ENCODE results near the gene OR4F17. TPM values are rescaled to one million over a fixed set of nuclear protein-coding genes. Genes with fewer than 3 reads are reported as not detected.
"Not testable (repeated sequence)": the region's sequence is repeated elsewhere in the genome, so short reads cannot be mapped to it uniquely, and the experiment has no call there.

OR4F17 gene, protein sequence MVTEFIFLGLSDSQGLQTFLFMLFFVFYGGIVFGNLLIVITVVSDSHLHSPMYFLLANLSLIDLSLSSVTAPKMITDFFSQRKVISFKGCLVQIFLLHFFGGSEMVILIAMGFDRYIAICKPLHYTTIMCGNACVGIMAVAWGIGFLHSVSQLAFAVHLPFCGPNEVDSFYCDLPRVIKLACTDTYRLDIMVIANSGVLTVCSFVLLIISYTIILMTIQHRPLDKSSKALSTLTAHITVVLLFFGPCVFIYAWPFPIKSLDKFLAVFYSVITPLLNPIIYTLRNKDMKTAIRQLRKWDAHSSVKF
- 1 to 10 TPM in 2 of 8 experiments, under 1 TPM in 3, not detected in 3; 0.18 to 1.0 (median 0.71) TPM for total RNA-seq

DNA sequence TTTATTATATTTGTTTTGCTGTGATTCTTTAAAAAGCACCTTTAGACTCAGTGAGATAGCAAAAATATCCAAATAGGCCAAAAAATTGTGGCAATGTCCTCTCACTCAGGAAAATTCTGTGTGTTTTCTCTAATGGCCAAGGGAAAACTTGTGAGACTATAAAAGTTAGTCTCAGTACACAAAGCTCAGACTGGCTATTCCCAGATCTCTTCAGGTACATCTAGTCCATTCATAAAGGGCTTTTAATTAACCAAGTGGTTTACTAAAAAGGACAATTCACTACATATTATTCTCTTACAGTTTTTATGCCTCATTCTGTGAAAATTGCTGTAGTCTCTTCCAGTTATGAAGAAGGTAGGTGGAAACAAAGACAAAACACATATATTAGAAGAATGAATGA is at the start of gene OR4F17:
TSS of gene OR4F17 (plus strand) at position 301 of the 400 bp plus-strand sequence. CDS start 3,575 bp downstream, outside the sequence.
- H3K27ac ChIP-seq; in situ Hi-C loops (cut with MboI; ENCODE audit: low pct_unique_long_range_greater_than_20kb in 2 of 9, low sequenced_read_pairs in 9 of 9, unreplicated experiment in 9 of 9); H3K4me3 ChIP-seq; H3K4me1 ChIP-seq (replicated peaks in 1 of 2); ATAC-seq (replicated peaks in 6 of 8): not testable (repeated sequence)

DNA sequence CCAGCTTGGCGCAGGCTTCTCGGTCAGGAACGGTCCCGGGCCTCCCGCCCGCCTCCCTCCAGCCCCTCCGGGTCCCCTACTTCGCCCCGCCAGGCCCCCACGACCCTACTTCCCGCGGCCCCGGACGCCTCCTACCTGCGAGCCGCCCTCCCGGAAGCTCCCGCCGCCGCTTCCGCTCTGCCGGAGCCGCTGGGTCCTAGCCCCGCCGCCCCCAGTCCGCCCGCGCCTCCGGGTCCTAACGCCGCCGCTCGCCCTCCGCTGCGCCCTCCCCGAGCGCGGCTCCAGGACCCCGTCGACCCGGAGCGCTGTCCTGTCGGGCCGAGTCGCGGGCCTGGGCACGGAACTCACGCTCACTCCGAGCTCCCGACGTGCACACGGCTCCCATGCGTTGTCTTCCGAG is 36.1 kb upstream of the OR4F17 start:
- WGBS, 10 experiments = no CpG with 5 or more reads among the region's 54 CpGs
- in situ Hi-C loops (cut with MboI; ENCODE audit: low pct_unique_long_range_greater_than_20kb in 2 of 9, low sequenced_read_pairs in 9 of 9, unreplicated experiment in 9 of 9); H3K4me3 ChIP-seq; H3K4me1 ChIP-seq (replicated peaks in 1 of 2); H3K27ac ChIP-seq; ATAC-seq (replicated peaks in 6 of 8): not testable (repeated sequence)

DNA sequence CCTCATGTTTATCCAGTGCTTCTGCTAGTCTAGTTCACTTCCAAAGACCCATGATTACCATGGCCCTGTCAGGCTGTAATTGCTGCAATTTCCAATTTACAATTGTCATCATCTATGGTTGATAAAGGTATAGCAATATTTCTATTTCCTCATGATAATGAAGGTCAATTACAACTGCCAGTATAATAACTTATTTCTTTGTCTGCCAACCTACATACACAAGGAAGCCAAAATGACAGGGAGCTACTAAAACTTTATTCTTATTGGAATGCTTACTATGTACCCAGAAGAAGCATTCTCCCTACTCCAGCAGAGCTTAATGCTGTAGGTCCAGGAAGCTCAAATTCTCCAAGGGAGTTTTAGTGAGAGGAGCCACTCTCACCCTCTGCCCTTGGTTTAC is 24.0 kb upstream of the OR4F17 start:
- not testable (repeated sequence) for ATAC-seq (replicated peaks in 6 of 8); H3K4me1 ChIP-seq (replicated peaks in 1 of 2)

DNA sequence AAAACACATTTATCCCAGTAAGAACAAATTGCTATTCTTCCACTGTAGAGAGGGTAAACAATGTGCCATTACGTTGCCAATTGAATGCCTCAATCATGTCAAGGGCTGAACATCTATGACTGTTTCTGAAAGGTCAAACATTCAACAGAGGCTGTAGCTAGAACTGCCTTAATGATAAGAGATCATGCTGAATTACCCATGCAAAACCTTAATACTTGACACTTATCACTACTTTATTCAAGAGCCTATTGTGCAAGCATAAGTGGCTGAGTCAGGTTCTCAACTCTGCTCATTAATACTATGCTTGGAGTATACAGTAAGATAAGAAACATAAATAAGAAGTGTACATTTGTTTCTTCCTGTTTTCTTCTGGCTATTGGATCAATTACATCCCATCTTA is 23.3 kb upstream of the OR4F17 start:
- H3K4me1 ChIP-seq (replicated peaks in 1 of 2); H3K27ac ChIP-seq; in situ Hi-C loops (cut with MboI; ENCODE audit: low pct_unique_long_range_greater_than_20kb in 2 of 9, low sequenced_read_pairs in 9 of 9, unreplicated experiment in 9 of 9); H3K4me3 ChIP-seq: not testable (repeated sequence)
- no CpG with 5 or more reads among the region's 1 CpG for WGBS, 10 experiments
- ATAC-seq (replicated peaks in 6 of 8) = peak in 2 of 8 experiments; percentile 77 to 86

More for the DNA sequence above, 24.0 kb upstream of the OR4F17 start:
- H3K27ac ChIP-seq; H3K4me3 ChIP-seq; in situ Hi-C loops (cut with MboI; ENCODE audit: low pct_unique_long_range_greater_than_20kb in 2 of 9, low sequenced_read_pairs in 9 of 9, unreplicated experiment in 9 of 9): not testable (repeated sequence)

DNA sequence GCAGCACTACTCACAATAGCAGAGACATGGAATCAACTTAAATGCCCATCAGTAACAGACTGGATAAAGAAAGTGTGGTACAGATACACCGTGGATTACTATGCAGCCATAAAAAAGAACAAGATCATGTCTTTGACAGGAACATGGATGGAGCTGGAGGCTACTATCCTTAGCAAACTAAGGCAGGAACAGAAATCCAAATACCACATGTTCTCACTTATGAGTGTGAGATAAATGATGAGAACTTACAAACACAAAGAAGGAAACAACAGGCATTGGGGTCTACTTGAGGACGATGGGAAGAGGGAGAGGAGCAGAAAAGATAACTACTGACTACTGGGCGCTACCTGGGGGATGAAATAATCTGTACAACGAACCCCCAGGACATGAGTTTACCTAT is 16.2 kb upstream of the OR4F17 start:
- ATAC-seq (replicated peaks in 6 of 8); H3K4me1 ChIP-seq (replicated peaks in 1 of 2); in situ Hi-C loops (cut with MboI; ENCODE audit: low pct_unique_long_range_greater_than_20kb in 2 of 9, low sequenced_read_pairs in 9 of 9, unreplicated experiment in 9 of 9); H3K4me3 ChIP-seq; H3K27ac ChIP-seq: not testable (repeated sequence)
- WGBS, 10 experiments = 40 to 100% (median 80%) methylated on average over 1 to 2 of the region's 4 CpGs; no CpG with 5 or more reads in 5 of the 10 experiments

DNA sequence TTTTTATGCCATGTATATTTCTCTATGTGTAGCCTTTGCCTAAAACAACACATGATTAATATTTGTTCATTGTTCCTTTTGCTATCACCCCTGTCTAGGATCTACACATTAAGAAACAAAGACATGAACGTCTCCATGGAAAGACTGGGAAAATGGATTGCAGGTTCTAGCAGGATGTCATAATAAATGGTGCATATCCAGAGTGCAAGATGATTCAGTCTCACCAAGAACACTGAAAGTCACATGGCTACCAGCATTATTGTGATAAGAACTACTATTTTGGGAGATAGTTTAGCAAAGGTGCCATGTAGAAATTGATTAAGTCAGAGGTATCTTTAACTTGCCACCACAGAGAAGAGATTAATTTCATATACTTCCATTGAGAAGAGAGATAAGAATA is 12.1 kb upstream of the OR4F17 start:
- H3K27ac ChIP-seq; H3K4me3 ChIP-seq; in situ Hi-C loops (cut with MboI; ENCODE audit: low pct_unique_long_range_greater_than_20kb in 2 of 9, low sequenced_read_pairs in 9 of 9, unreplicated experiment in 9 of 9); H3K4me1 ChIP-seq (replicated peaks in 1 of 2): not testable (repeated sequence)
- peak in 2 of 8 experiments; percentile 65 to 87 for ATAC-seq (replicated peaks in 6 of 8)
- WGBS, 10 experiments = no CpG with 5 or more reads among the region's 1 CpG

DNA sequence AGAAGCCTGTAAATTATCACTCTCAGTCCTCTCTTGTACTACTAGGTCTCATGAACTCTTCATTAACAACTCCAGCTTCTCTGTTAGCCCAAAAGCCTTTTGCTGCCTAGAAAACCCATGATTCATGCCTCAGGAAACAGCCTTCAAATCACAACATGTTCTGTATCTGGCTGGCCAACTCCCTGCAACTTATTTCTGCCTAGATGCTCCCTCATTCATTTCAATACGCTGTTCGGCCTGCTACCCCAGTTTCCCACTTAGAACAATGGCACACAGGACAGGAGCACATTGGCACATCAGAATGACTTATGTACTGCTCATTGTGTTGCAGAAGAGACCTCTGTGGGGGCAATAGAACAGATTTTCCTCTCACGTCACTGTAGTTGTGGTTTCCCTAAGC is 9.3 kb upstream of the OR4F17 start:
- H3K27ac ChIP-seq; in situ Hi-C loops (cut with MboI; ENCODE audit: low pct_unique_long_range_greater_than_20kb in 2 of 9, low sequenced_read_pairs in 9 of 9, unreplicated experiment in 9 of 9); H3K4me3 ChIP-seq; H3K4me1 ChIP-seq (replicated peaks in 1 of 2): not testable (repeated sequence)
- WGBS, 10 experiments = no CpG with 5 or more reads among the region's 3 CpGs
- peak in 7 of 8 experiments; percentile 63 to 98 (median 77) for ATAC-seq (replicated peaks in 6 of 8)

DNA sequence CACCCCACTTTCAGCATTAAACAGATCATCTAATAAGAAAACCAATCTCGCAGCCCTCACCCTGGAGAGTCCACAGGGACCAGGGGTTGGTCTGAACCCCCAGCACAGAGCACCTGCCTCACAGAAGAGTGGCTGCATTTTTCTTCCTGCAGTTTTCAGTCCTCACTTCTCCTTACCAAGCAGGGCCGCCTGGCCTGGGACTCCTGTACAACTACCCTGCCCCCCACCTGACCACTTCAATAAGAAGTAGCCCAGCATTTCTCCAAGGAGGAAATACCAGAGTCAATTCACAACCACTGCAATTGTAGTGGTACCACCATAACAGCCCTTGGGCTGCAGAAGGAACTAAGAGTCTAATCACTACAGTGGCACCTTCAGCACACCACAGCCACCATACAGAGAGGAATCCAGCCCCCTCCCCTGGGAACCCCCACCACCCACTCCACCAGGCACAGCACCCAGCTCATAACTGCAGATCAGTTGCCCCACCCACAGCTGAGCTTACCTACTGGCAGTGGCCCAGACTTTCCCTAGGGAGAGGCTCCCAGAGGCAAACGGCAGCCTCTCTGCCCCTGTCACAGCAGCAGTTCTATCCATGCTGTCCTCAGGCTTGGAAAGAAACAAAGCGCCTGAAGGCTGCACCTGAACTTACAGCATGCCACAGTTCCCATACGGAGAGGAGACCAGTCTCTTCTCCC is 13.7 kb downstream of the OR4F17 start:
- H3K4me3 ChIP-seq; H3K4me1 ChIP-seq (replicated peaks in 1 of 2); H3K27ac ChIP-seq; in situ Hi-C loops (cut with MboI; ENCODE audit: low pct_unique_long_range_greater_than_20kb in 2 of 9, low sequenced_read_pairs in 9 of 9, unreplicated experiment in 9 of 9): not testable (repeated sequence)
- ATAC-seq (replicated peaks in 6 of 8) = peak in 3 of 8 experiments; percentile 37 to 72 (median 55)
- no CpG with 5 or more reads among the region's 5 CpGs for WGBS, 10 experiments

Other genes with a start within 250 kb of the OR4F17 start
- gene PLPP2, start 184.3 kb downstream of the OR4F17 start, total RNA-seq = 1 to 10 TPM; 1.0 to 6.2 (median 2.6) TPM
- gene MIER2, start 237.7 kb downstream of the OR4F17 start, total RNA-seq = 10 to 100 TPM in 6 of 8 experiments, 1 to 10 TPM in 2; 6.1 to 25.0 (median 15.8) TPM